ENCODE data around the gene TRMT61A. TPM values are rescaled to one million over a fixed set of nuclear protein-coding genes. Genes with fewer than 3 reads are reported as not detected.
"Not testable (repeated sequence)": the region's sequence is repeated elsewhere in the genome, so short reads cannot be mapped to it uniquely, and the experiment has no call there.

Gene TRMT61A
- polyA plus RNA-seq, 1 donor from 2014 or later = 8.2 TPM

DNA sequence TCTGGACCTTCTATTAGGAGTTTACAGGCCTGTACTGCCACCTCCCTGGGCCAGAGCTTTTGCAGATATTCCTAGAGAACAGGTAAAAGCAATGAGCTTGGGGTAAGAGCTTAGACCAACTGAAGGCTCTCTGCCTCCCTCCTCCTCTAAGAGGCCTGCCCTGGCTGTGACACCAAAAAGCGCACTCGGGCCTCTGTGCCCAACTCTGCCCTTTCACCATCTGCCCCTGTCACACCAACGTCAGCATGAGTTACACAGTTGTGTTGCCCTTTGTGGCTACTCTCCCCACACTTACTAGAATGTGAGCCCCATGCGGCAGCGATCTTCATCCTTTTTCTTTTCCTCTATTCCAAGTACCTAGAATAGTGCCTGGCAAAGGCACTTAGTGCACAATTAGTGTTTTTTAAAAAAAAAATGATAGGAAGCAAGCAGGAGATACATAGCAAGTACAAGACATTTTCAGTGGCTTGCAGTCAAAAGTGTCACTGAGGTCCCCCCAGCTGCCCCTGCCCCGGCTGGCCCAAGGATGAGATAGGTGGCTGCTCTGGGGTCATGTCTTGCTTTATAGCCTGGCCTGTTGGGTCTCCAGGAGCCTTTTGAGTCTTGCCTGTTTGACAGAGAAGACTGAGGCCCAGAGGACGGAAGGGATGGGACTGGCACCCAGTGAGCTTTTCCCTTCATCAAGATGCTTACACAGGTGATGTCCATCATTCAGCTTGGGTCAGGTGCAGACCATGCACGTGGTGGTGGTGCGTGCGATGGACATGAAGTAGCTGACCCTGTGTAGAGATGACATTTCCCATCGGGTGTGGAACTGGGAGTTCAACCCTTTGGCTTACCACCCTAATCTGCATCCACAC is 18.9 kb upstream of the TRMT61A start (continued):
- TF ChIP-seq, protein P1, sequence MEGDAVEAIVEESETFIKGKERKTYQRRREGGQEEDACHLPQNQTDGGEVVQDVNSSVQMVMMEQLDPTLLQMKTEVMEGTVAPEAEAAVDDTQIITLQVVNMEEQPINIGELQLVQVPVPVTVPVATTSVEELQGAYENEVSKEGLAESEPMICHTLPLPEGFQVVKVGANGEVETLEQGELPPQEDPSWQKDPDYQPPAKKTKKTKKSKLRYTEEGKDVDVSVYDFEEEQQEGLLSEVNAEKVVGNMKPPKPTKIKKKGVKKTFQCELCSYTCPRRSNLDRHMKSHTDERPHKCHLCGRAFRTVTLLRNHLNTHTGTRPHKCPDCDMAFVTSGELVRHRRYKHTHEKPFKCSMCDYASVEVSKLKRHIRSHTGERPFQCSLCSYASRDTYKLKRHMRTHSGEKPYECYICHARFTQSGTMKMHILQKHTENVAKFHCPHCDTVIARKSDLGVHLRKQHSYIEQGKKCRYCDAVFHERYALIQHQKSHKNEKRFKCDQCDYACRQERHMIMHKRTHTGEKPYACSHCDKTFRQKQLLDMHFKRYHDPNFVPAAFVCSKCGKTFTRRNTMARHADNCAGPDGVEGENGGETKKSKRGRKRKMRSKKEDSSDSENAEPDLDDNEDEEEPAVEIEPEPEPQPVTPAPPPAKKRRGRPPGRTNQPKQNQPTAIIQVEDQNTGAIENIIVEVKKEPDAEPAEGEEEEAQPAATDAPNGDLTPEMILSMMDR (IDR thresholded peaks at IDR 0.05; ENCODE audit: poor library complexity, severe bottlenecking) = no peak
- no peak for TF ChIP-seq RAD21 (conservative IDR thresholded peaks at IDR 0.05)

DNA sequence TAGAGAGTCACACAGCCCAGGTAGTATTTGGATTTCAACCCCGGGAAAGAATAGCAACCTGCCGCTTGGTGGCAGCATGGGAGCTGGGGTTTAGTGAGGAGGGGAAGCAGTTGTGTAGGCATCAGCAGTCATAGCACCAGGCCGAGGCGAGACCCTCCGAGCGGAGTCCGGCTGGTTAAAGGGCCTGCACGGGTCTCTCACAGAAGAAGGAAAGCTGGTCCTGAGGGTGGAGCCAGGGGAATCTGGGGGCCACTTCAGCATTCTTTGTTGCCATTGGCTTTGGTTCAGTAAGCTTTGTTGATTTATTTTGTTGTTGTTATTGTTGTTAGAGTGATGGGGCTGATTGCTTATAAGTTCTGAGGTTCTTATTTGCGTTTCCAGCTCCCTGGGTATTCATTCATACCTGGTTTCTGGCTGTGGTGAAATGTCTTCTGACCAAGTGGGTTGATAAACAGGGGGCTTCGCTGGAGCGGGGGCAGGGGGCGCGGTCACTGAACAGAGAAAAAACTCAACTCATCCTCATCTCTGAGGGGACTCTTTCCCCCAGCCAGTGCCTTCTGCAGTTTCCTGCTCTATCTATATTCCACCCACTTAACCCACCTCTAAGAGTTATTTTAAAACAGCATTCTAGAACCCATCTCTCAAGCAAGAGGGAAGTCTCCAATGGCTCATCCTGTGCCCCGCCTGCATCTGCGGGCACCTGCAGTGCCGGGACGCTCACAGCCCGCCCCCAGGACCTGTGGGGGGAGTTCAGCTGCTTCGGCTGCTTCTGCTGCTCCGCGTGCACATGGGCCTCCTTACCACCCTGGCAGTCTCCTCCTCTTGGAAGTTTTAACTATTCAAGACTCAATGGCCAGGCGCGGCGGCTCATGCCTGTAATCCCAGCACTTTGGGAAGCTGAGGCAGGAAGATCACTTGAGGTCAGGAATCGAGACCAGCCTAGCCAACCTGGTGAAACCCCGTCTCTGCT is 18.0 kb upstream of the TRMT61A start:
- Histone ChIP-seq H3K4me2 (ENCODE audit: low read length) (no peak overlapping the region), H3K9me2 (ENCODE audit: insufficient read depth, low read length) (no peaks in the 10 kb centered on the region), H3K9ac (ENCODE audit: low read length) (no peak overlapping the region), H3F3A (ENCODE audit: insufficient read depth, low read length, poor library complexity, severe bottlenecking) (no peaks in the 10 kb centered on the region), H4K20me1 (ENCODE audit: insufficient read depth) (no peaks in the 10 kb centered on the region), H3K27me3 (ENCODE audit: insufficient read depth, low read depth, low read length) (no peaks in the 10 kb centered on the region), H2AFZ (ENCODE audit: low read depth, low read length) (no peak overlapping the region), H3K9me3 (ENCODE audit: low read length) (no peaks in the 10 kb centered on the region), H3K79me2 (replicated peaks; ENCODE audit: insufficient read depth, low read length) (no peaks in the 10 kb centered on the region), H3K36me3 (ENCODE audit: insufficient read depth, low read length) (no peaks in the 10 kb centered on the region), H3K4me3 (ENCODE audit: low read length) (no peak overlapping the region), H3K27ac (ENCODE audit: low read length) (no peak overlapping the region)
- TF ChIP-seq MXI1 (conservative IDR thresholded peaks at IDR 0.05; ENCODE audit: poor library complexity, severe bottlenecking) (no peak), EP300 (conservative IDR thresholded peaks at IDR 0.05; ENCODE audit: poor library complexity, severe bottlenecking) (no peak), POLR2AphosphoS5 (IDR thresholded peaks at IDR 0.05) (no peak), RAD21 (conservative IDR thresholded peaks at IDR 0.05) (no peak), SMC3 (conservative IDR thresholded peaks at IDR 0.05; ENCODE audit: poor library complexity) (no peak), EZH2 (IDR thresholded peaks at IDR 0.05; ENCODE audit: borderline replicate concordance, insufficient read depth, low read length, poor library complexity, severe bottlenecking) (no peak), TAF1 (IDR thresholded peaks at IDR 0.05; ENCODE audit: low read depth) (no peak)
- TF ChIP-seq, protein P2, sequence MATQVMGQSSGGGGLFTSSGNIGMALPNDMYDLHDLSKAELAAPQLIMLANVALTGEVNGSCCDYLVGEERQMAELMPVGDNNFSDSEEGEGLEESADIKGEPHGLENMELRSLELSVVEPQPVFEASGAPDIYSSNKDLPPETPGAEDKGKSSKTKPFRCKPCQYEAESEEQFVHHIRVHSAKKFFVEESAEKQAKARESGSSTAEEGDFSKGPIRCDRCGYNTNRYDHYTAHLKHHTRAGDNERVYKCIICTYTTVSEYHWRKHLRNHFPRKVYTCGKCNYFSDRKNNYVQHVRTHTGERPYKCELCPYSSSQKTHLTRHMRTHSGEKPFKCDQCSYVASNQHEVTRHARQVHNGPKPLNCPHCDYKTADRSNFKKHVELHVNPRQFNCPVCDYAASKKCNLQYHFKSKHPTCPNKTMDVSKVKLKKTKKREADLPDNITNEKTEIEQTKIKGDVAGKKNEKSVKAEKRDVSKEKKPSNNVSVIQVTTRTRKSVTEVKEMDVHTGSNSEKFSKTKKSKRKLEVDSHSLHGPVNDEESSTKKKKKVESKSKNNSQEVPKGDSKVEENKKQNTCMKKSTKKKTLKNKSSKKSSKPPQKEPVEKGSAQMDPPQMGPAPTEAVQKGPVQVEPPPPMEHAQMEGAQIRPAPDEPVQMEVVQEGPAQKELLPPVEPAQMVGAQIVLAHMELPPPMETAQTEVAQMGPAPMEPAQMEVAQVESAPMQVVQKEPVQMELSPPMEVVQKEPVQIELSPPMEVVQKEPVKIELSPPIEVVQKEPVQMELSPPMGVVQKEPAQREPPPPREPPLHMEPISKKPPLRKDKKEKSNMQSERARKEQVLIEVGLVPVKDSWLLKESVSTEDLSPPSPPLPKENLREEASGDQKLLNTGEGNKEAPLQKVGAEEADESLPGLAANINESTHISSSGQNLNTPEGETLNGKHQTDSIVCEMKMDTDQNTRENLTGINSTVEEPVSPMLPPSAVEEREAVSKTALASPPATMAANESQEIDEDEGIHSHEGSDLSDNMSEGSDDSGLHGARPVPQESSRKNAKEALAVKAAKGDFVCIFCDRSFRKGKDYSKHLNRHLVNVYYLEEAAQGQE (IDR thresholded peaks at IDR 0.05; ENCODE audit: borderline replicate concordance) = no peak
- TF ChIP-seq, protein P1 (IDR thresholded peaks at IDR 0.05; ENCODE audit: poor library complexity, severe bottlenecking) = no peak

DNA sequence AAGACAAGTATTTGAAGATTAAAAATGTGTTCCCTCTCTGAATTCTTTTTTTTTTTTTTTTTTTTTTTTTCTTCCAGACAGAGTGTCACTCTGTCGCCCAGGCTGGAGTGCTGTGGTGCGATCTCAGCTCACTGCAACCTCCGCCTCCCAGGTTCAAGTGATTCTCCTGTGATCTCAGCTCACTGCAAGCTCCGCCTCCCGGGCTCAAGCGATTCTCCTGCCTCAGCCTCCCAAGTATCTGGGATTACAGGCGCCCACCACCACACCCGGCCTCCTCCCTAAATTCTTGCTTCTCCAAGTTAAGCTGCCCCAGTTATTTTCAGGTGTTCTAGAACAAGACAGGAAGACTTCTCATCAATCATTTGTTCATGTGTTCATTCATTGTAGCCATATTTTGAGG is 16.8 kb upstream of the TRMT61A start:
- not testable (repeated sequence) for H2AFZ ChIP-seq (ENCODE audit: low read depth, low read length); H3K79me2 ChIP-seq (replicated peaks; ENCODE audit: insufficient read depth, low read length); H3K9me3 ChIP-seq (ENCODE audit: low read length); H3K9me2 ChIP-seq (ENCODE audit: insufficient read depth, low read length); H3K27ac ChIP-seq (ENCODE audit: low read length); H3K9ac ChIP-seq (ENCODE audit: low read length); H3K4me2 ChIP-seq (ENCODE audit: low read length); H3F3A ChIP-seq (ENCODE audit: insufficient read depth, low read length, poor library complexity, severe bottlenecking); H3K36me3 ChIP-seq (ENCODE audit: insufficient read depth, low read length); H3K27me3 ChIP-seq (ENCODE audit: insufficient read depth, low read depth, low read length); H4K20me1 ChIP-seq (ENCODE audit: insufficient read depth); H3K4me3 ChIP-seq (ENCODE audit: low read length)

Data from neural cell (in vitro differentiated cells).